Stimulated activated CD4-positive, alpha-beta T cell treated with anti-CD3 and anti-CD28 coated beads, Interleukin-2, amount 100 ng/mL, for 48 hours (primary cell): ENCODE results near the gene CPOX.

Experiments used
- DNase-seq, 2 donors: peaks; one replicate each; pipeline ENCODE4 v3.0.0-alpha.2; 2020

CPOX gene

GRCh38 chr3:98532709-98533571 is 60.5 kb downstream of the CPOX start:
- DNase-seq: no peak

GRCh38 chr3:98532275-98532637 is 61.2 kb downstream of the CPOX start:
- DNase-seq: no peak

- no peak for DNase-seq
These were observed 61.7 kb downstream of the CPOX start, which contains the start of gene GPR15 for GRCh38 chr3:98531622-98532274. Gene GPR15 (plus strand): TSS chr3:98531978. CDS start chr3:98532034, 56 bp downstream.

GRCh38 chr3:98530676-98531075 is 62.7 kb downstream of the CPOX start:
- DNase-seq: no peak

- DNase-seq: no peak
These were observed 63.5 kb downstream of the CPOX start for GRCh38 chr3:98529856-98530459.
